HepG2 (cell line): ENCODE results near the gene KAZALD1. TPM values are rescaled to one million over a fixed set of nuclear protein-coding genes. Genes with fewer than 3 reads are reported as not detected.

Experiments used
- BORCS8-MEF2B ChIP-seq: sonication (generic); formaldehyde crosslinking; IDR thresholded peaks from 2 replicates; pipeline ENCODE4 v1.8.0; 2022; ENCODE audit warnings: mild to moderate bottlenecking, missing genetic modification reagents
- GATAD2A ChIP-seq: IDR thresholded peaks from 2 replicates; pipeline ENCODE4 v1.6.1; 2016
- GFI1 ChIP-seq: sonication (generic); formaldehyde crosslinking; IDR thresholded peaks from 2 replicates; pipeline ENCODE4 v1.5.0; 2020; ENCODE audit warnings: missing genetic modification reagents, mild to moderate bottlenecking, borderline replicate concordance
- HCFC1 ChIP-seq: fragments of 150-350 bp; IDR thresholded peaks from 2 replicates; pipeline ENCODE4 v1.6.1; 2014; ENCODE audit warnings: low read depth, low read length
- HOMEZ ChIP-seq: IDR thresholded peaks from 2 replicates; pipeline ENCODE4 v1.6.1; 2016; ENCODE audit warnings: low read depth
- IRF1 ChIP-seq: sonication (generic); formaldehyde crosslinking; IDR thresholded peaks from 2 replicates; pipeline ENCODE4 v1.4.0; 2020; ENCODE audit warnings: low read depth, mild to moderate bottlenecking, missing genetic modification reagents
- KLF6 ChIP-seq: IDR thresholded peaks from 2 replicates; pipeline ENCODE4 v1.8.0; 2016; ENCODE audit warnings: missing biosample characterization, missing genetic modification reagents
- RBM22 ChIP-seq: fragments of 200-400 bp; formaldehyde crosslinking; optimal IDR thresholded peaks from 2 replicates; pipeline ENCODE3; 2017; ENCODE audit warnings: mild to moderate bottlenecking, low read length, moderate library complexity
- TFDP1 ChIP-seq: IDR thresholded peaks from 2 replicates; pipeline ENCODE4 v1.6.1; 2016; ENCODE audit warnings: missing compliant biosample characterization, missing genetic modification reagents, borderline replicate concordance
- ZFP36 ChIP-seq: fragments of 150-350 bp; IDR thresholded peaks from 2 replicates; pipeline ENCODE4 v1.6.1; 2018; ENCODE audit warnings: borderline replicate concordance, low read length, low read depth; ENCODE audit not compliant: partially characterized antibody
- ZFP36L1 ChIP-seq: sonication (generic); formaldehyde crosslinking; IDR thresholded peaks from 2 replicates; pipeline ENCODE4 v1.8.0; 2022; ENCODE audit warnings: mild to moderate bottlenecking, missing genetic modification reagents, moderate library complexity
- ZNF350 ChIP-seq: sonication (generic); formaldehyde crosslinking; IDR thresholded peaks from 2 replicates; pipeline ENCODE4 v1.4.0; 2020; ENCODE audit warnings: mild to moderate bottlenecking, low read depth, missing genetic modification reagents, borderline replicate concordance
- ZNF580 ChIP-seq: IDR thresholded peaks from 2 replicates; pipeline ENCODE4 v1.6.1; 2016; ENCODE audit warnings: low read depth, borderline replicate concordance
- ZNF589 ChIP-seq: sonication (generic); formaldehyde crosslinking; conservative IDR thresholded peaks from 2 replicates; pipeline ENCODE4 v1.8.0; 2022; ENCODE audit warnings: mild to moderate bottlenecking, moderate library complexity, missing genetic modification reagents
- ZNF678 ChIP-seq: sonication (generic); formaldehyde crosslinking; IDR thresholded peaks from 2 replicates; pipeline ENCODE4 v1.4.0; 2020; ENCODE audit warnings: mild to moderate bottlenecking, missing genetic modification reagents
- ZNF772 ChIP-seq: sonication (generic); formaldehyde crosslinking; IDR thresholded peaks from 2 replicates; pipeline ENCODE4 v1.5.0; 2020; ENCODE audit warnings: mild to moderate bottlenecking, missing genetic modification reagents
- polyA plus RNA-seq, 8 experiments: library from polyadenylated mRNA; depleted of rRNA in 3 of 8; stranded (reverse) in 7 of 8; unstranded in 1 of 8; fragments of >200 nt; fragmentation: Illumina TruSeq in 4 of 8; extraction: Trizol in 4 of 8; gene quantifications; 2 replicates each; pipeline versions ENCODE4 v1.2.1 to v1.2.3, GENCODE V29; 2011 to 2016; ENCODE audit warnings: low read depth in 4 of 8, missing spikeins in 1 of 8, mixed read lengths in 1 of 8; ENCODE audit not compliant: insufficient read depth in 1 of 8
- total RNA-seq, 5 experiments: library from RNA; depleted of rRNA; stranded (reverse); fragments of >200 nt; fragmentation: Illumina TruSeq; extraction: Trizol; gene quantifications; 2 replicates each; pipeline ENCODE4 v1.2.3, GENCODE V29; 2016; ENCODE audit warnings: low read depth in 1 of 5

Gene KAZALD1
- total and polyA plus RNA-seq, 2 of the 13 experiments (the other 11 are each of a cell fraction or from before 2014, with no cell fraction given) = 16.7 to 27.7 TPM

GRCh38 chr10:101012525-101013364 lies 49.0 kb upstream of the KAZALD1 start (continued):
- TF ChIP-seq HCFC1 = no peak
- TF ChIP-seq ZNF580 (CRISPR knock-in tag) = 0 out of 2 replicates have a peak, but pooled peaks have one; percentile 46
- peak; percentile 32; the same call in 1 of the 2 replicates for TF ChIP-seq ZNF589 (CRISPR knock-in tag)
- peak; percentile 76; the same call in 1 of the 2 replicates for TF ChIP-seq GFI1 (CRISPR knock-in tag)
- no peak for TF ChIP-seq BORCS8-MEF2B (CRISPR knock-in tag)
- TF ChIP-seq RBM22 = no peak
- no peak for TF ChIP-seq ZNF678 (CRISPR knock-in tag)
- peak; percentile 31; the same call in 1 of the 2 replicates for TF ChIP-seq GATAD2A (CRISPR knock-in tag)
- TF ChIP-seq IRF1 (CRISPR knock-in tag) = no peak
- TF ChIP-seq ZNF772 (CRISPR knock-in tag) = 0 out of 2 replicates have a peak, but pooled peaks have one; percentile 35
- TF ChIP-seq KLF6 (CRISPR knock-in tag) = no peak
- TF ChIP-seq ZNF350 (CRISPR knock-in tag) = no peak
- no peak for TF ChIP-seq HOMEZ (CRISPR knock-in tag)
- no peak; the same call in 1 of the 2 replicates for TF ChIP-seq TFDP1
- no peak for TF ChIP-seq ZFP36
- no peak for TF ChIP-seq ZFP36L1 (CRISPR knock-in tag)
